GM19239 (cell line): Measurements from ENCODE around the gene BSN.
A peak's percentile ranks its signal among the peaks of the same experiment; 100 is the strongest.
"Not testable (repeated sequence)": the region's sequence is repeated elsewhere in the genome, so short reads cannot be mapped to it uniquely, and the experiment has no call there.

Source experiments
- DNase-seq: peaks from one replicate; pipeline ENCODE4 v3.0.0; 2011; ENCODE audit warnings: low spot score; ENCODE audit not compliant: insufficient read length
- FAIRE-seq: peaks from 2 replicates; lab custom pipeline; 2011; peaks lifted over from hg19 to GRCh38; lab: Jason Lieb, UNC

Gene BSN

DNA sequence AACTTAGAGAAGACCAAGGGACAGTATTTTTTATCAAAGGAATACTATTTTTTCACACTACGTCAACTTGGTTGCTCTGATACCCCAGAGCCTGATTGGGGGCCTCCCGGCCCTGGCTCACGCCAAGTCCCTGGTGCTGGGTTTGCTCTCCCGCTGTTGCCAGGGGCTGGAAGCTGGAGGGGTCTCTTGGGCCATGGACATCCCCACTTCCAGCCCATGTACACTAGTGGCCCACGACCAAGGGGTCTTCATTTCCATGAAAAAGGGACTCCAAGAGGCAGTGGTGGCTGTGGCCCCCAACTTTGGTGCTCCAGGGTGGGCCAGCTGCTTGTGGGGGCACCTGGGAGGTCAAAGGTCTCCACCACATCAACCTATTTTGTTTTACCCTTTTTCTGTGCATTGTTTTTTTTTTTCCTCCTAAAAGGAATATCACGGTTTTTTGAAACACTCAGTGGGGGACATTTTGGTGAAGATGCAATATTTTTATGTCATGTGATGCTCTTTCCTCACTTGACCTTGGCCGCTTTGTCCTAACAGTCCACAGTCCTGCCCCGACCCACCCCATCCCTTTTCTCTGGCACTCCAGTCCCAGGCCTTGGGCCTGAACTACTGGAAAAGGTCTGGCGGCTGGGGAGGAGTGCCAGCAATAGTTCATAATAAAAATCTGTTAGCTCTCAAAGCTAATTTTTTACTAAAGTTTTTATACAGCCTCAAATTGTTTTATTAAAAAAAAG, 20.3 kb upstream of the BSN start:
- DNase-seq (no peak), FAIRE-seq (no peak)

DNA sequence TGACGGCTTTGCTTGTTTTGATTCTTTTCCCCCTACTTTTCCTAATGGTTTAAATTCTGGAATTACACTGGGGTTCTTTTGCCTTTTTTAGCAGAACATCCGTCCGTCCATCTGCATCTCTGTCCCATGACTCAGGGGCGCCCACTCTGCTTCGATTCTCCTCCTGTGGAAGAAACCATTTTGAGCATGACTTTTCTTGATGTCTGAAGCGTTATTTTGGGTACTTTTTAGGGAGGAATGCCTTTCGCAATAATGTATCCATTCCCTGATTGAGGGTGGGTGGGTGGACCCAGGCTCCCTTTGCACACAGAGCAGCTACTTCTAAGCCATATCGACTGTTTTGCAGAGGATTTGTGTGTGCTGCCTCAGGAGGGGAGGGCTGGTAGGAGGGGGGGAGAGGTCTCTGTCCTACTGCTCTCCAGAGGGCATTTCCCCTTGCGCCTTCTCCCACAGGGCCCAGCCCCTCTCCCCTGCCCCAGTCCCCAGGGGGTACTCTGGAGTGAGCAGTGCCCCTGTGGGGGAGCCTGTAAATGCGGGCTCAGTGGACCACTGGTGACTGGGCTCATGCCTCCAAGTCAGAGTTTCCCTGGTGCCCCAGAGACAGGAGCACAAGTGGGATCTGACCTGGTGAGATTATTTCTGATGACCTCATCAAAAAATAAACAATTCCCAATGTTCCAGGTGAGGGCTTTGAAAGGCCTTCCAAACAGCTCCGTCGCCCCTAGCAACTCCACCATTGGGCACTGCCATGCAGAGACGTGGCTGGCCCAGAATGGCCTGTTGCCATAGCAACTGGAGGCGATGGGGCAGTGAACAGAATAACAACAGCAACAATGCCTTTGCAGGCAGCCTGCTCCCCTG, 19.5 kb upstream of the BSN start:
- FAIRE-seq = no peak
- no peak for DNase-seq

DNA sequence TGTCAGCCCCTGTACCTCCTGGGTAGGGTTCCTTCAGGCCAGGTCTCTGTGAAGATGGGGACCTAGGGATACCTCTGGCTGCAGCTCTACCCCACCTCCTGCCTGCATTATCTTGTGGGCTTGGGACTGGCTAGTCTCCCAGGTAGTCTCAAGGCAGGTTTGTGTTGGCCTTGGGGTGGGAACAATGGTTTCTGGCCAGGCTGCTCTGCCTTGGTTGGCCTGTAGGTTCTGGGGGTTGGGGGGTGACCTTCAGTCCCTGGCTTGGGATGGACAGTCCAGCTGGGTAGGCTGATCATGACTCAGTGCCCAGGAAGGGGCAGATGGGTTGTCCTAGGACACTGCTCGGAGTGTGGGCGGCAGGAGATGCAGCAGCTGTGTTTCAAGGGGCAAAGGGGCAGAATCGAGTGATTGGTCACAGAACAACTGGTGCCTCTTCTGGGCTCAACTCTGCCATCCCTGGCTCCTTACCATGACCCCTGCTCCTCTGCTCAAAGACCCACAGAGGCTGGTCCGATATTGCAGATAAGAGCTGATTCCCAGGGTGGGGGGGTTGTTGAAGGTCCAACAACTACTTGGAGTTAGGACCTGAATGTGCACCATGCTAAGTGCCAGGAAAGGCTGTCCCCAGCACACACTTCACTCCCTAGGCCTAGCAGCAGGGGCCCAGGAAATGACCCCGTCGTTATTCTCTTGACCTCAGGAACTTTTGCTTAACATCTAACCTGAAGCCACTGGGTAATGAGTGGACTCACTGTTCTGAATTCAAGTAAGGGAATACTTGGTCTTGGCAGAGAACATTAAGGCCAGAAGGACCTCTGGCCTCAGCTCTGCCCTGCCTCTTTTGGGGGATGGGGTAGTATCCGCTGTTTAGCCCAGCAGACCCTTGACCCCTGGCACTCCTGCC, 18.1 kb upstream of the BSN start:
- DNase-seq (no peak), FAIRE-seq (no peak)

DNA sequence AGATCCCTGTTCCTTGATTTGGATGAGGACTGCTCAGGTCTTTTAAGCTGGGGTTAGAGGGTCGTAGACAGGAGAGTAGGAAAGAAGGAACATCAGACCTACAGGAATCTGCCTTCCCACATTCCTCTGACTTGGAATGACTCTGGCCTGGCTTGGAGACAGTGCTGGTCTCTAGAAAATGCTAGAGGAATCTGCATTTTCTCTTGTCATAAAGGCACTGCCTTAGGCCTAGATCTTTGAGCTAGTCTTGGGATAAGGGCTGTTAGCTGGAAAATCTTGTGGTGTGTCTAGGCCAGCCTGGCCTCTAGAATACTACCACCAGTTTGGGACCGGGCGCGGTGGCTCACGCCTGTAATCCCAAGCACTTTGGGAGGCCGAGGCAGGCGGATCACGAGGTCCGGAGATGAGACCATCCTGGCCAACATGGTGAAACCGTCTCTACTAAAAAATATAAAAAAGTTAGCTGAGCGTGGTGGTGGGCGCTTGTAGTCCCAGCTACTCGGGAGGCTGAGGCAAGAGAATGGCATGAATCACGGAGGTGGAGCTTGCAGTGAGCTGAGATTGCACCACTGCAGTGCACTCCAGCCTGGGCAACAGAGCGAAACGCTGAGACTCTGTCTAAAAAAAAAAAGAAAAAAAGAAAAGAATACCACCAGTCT, 17.3 kb upstream of the BSN start:
- no peak for FAIRE-seq
- DNase-seq = no peak

DNA sequence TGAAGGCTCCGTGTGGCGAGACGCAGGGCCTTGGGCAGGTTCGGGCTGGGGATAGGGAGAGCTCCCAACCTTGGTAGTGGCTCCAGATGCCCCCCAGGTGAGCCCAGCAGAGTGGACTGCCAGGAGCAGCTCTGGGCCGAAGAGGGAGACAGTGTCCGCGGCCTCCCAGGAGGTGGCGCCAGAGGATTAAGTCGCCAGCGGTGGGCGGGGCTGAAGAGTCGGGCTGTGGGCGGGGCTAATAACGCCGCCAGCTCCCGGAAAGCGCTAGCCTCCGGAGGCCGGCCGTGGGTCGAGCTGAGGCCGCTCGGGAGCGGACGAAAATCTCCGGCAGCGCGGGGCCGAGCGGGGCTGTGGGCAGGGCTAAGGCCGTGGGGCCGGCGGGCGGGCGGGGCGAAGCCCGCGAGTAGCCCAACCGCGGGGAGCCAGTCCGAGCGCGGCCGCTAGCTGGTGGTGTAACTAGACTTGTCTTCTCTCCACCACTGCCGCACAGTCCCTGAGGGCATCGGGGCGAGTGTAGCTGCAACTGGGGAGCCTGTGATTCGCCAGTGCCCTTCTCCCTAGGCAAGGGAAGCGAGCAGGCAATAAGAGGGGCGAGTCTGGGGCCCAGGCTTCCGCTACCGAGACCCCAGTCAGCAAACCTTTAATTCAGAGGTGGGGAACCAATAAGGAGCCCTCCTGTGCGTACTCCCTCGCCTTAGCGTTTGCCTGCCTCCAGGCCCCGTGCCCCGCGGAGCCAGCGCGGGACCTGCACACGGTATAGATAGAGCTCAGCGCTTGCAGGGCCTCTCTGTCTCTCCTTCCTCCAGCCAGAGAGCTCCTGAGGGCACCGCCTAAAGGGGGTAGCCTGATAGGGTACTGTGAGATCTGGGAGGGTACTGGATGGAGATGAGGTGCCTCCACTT, 14.4 kb upstream of the BSN start:
- DNase-seq (peak; percentile 90), FAIRE-seq (peak; percentile 88)

DNA sequence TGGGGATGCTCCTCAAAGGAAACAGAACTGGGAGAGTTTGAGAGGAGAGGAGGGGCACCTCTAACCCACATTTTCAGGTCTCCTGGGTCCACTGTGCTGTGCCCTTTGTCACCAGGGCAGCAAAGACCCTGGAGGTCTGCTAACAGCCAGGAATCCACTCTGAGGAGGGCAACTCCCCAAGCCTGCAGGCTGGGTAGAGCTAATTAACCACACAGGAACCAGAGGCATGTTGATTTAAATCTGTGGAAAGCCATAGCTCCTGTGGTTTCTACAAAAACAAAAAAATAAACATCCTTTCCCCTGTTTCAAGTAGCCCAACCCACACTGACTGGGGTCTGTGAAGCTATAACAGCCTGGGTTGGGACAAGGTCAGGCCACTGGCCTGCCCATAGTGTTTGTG, 2.2 kb upstream of the BSN start:
- no peak for FAIRE-seq
- DNase-seq = no peak

DNA sequence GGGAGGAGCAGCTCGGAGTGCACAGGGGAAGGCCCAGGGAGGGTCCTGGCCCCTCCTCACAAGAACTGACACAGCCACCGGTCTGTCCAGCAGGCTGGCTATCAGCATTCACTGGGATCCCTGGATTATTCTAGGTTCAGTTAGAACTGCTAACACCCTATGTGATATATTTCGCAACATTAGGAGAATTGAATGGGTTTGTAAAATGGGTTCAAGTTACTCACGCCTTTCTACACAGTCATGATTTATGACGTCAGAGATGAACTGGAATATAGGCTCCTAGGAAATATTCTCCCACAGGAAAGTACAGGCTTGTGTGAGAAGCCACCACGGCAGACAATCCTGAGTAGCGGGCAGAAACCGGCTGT, 969 bp upstream of the BSN start:
- no peak for DNase-seq
- no peak for FAIRE-seq

DNA sequence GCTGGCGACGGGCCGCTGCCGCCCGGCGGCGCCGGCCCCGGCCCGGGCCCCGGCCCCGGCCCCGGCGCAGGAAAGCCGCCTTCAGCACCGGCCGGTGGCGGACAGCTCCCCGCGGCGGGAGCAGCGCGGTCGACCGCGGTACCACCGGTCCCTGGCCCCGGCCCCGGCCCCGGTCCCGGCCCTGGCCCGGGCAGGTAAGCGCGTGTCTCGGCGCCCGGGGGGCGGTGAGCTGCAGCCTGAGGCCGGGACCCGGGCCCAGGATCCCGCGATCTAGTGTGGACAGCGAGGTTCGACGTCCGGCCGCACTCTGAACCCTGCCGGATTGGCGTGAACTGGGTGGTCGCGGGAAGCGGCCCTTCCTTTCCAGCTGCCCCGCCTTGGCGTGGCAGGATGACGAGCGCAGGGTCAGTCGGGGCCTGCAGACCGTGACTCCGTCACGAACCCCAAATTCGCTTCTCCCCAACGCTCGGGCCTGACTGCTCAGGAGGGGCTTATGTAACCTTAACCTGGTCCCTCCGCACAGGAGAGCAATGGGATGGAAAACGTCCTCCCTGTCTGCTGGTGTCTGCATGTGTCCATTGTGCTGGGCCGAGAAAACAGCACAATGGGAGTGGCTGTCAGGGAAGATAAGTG, 472 bp downstream of the BSN start:
- FAIRE-seq (no peak), DNase-seq (no peak)

DNA sequence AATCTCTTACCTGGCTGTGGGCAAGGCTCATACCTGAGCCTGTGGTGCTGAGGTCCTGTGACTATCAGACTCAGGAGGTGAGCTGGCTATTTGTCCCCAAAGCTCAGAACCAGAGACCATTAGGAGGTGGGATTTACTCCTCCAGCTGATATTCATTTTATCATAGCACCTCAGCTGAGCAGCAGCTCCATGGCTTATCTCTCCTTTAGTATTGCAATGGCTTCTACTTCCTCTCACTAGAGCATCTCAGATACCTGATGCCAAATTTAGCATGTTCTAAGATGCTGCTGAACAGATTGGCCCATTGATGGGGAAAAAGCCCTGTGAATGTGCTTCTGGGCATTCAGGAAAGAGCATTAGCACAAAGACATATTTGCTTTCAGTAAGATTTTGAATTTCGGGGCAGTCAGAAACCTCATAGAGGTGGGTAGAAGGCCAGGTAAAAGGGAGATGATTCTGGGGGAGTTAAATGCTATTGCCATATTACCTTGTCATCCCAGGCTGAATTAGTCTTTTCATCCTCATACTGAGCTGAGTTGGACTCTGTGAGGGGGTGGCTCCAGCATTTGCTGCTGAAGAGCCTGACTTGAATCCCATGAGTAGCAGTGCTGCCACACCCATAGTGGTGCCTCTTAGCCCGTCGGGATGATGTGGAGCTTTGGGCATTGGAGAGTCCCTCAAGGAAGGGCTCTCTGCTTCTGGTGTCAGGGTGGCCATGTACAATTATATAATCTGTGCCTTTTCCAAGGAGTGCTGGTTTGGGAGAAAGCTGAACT, 2.4 kb downstream of the BSN start:
- no peak for DNase-seq

DNA sequence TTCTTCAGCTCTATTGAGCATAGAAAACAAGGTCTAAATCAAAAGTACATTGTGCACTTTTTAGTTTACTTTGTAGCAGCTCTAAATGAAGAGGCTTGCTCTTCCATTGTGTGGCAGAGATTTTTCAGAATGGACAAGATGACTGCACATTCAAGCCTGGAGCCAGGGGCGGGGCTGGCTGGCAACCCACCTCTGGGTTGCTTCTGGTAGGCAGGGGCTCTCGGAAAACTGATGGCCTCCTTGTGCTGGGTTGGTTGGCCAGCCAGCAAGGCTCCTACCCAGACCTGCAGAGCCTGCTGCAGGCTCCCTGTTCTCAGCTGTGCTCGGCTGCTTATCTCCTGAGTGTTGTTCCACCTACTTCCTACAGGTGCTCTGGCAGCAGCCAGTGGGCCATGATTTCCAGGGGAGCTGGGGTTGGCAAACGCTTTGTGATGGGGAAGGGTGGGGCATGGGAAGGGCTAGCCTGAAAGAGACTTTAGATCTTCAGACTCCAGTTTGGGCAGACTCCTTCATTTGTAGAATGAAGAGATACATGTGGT, 8.8 kb downstream of the BSN start:
- DNase-seq (no peak), FAIRE-seq (no peak)

More for the DNA sequence above, 2.4 kb downstream of the BSN start:
- no peak for FAIRE-seq

DNA sequence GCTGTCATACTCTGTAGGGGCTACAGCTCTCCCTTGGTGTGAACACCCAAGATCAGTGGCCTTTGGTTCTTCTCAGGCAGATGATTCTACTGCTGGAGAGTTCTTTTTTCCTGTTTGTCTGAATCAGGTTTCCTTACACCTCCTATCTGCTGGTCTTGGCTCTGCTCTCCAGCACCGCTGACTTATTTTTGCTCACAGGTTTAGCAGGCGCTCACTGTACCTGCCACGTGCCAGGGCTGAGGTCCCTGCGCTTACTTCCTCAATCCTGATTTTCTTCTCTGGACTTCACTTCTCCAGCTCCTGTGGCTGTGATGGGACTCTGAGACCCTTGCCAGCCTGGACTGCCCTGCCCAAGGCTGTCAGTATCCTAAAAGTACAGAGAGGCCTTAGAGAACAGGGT, 9.5 kb downstream of the BSN start:
- FAIRE-seq (no peak), DNase-seq (no peak)

DNA sequence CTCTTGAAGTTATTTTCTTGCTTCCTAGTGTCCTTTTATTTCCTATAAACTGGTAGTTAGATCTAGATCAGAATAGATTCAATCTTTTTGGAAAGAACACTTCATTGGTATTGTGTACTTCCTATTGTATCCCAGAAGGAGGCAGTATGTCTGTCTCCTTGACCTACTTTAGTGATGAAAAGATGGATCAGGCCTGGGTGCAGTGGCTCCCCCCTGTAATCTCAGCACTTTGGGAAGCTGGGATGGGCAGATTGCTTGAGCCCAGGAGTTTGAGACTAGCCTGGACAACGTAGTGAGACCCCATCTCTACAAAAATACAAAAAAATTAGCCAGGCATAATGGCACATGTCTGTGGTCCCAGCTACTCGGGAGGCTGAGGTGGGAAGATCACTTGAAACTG, 12.0 kb downstream of the BSN start:
- FAIRE-seq (no peak), DNase-seq (no peak)

DNA sequence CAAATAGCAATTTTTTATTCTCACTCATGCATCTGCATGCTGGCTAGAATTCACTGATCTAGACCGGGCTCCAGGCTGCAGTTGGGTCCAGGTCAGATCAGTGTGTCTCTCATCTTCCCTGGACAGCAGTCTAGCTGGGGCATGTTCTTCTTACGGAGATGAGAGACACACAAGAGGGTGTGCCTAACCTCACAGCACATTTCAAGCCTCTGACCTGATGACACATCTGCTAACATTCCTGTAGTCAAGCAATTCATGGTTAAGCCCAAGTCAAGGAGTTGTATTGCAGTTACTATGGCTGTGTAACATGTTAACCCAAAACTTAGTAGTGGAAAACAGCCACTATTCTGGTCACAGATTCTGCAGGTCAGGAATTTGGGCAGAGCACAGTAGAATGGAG, 13.1 kb downstream of the BSN start:
- FAIRE-seq = no peak
- no peak for DNase-seq

DNA sequence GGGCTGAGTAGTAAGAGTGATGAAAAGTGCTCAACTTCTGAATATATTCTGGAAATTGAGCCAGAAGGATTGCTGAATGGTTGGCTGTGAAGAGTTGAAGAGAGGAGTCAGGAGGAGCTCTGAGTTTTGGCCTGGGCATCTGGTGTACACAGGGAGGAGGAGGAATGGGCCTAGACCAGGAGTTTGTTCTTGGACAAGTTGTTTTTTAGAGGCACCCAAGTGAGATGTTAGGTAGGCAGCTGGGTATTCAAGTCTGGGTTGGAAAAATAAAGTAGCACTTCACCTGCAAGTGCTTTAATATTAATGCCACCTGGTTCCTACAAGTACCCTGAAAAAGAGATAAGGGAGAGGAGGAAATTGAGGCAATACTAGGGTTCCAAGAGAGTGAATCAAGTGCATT, 14.7 kb downstream of the BSN start:
- DNase-seq (no peak), FAIRE-seq (no peak)

DNA sequence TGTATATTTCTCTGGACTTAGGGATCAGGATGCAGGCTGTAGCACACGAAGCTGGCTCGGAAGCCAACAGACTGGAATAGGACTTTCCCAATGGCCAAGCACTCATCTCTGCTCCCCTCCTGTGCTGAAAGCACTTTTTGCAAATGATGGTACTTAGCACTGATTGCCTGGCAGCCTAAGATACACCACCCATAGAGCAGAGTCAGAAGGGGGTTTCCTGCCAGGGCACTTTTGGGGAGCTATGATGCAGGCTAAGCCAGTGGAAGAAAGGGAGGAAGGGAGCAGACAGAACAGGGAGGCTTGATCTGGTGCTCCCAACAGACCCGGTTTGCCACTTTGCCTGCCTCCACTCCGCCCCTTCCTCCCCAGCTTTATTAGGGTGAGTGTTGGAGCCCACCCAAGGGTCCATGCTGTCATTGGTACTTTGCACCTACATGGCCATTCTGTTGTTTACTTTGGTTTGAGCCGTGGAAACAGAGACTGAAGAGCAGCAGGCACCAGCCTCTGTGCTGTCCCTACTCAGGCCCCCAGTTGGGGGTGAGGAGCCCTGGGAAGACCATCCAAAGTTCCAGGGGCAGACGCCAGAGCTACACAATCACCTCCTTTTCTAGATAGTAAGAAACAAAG, 15.9 kb downstream of the BSN start:
- DNase-seq (no peak), FAIRE-seq (no peak)

DNA sequence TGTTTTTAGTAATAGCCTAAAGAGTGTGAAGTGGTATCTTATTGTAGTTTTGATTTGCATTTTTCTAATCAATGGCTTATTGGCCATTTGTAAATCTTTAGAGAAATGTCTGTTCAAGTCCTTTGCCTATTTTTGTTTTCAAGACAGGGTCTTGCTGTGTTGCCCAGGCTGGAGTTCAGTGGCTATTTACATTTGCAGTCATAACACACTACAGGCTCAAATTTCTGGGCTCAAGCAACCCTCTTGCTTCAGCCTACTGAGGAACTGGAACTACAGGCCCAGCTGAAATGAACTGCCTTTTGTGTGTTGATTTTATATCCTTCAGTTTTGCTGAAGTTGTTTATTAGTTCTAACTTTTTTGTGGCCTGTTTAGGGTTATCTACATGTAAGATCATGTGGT, 27.9 kb downstream of the BSN start:
- FAIRE-seq (no peak), DNase-seq (no peak)

DNA sequence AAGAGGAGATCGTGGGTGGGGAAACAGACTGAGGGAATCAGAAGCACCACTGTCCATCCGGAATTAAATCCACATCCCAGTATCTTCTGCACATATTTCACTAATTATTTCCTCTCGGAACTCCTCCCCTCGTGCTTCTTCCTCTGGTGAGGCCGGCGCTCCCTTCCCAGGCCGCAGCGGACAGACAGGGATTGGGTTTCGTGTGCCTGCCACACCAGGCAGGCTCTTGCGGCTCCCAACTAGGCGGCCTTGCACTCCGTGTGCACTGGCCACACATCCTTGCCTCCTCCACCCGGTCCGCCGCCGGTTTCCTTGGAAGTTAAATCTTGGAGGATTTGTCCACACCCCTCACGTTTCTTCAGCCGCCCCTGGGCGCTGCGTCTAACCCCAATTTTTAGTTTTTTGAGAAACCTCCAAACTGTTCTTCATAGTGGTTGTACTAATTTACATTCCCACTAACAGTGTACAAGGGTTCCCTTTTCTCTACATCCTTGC, 31.0 kb downstream of the BSN start:
- DNase-seq, FAIRE-seq: not testable (repeated sequence)
